Neural cell (in vitro differentiated cells): Measurements from ENCODE around the gene CARD16. TPM values are rescaled to one million over a fixed set of nuclear protein-coding genes. Genes with fewer than 3 reads are reported as not detected.

Source experiments
- H2AFZ ChIP-seq: fragments of 200-600, 300-800 bp; sonication (generic), shearing (Covaris generic); 2 replicates; pipeline ENCODE4 v1.6.0; 2014; ENCODE audit warnings: low read depth, mild to moderate bottlenecking, antibody characterized with exemption, low read length, moderate library complexity
- H3F3A ChIP-seq: fragments of 200-600 bp; shearing (Covaris generic); 2 replicates; pipeline ENCODE4 v1.6.1; 2016; ENCODE audit warnings: mild to moderate bottlenecking, moderate library complexity, mixed read lengths, antibody characterized with exemption, low read length; ENCODE audit not compliant: insufficient read depth, poor library complexity, severe bottlenecking
- H3K27ac ChIP-seq: fragments of 200-600, 300-800 bp; sonication (generic), shearing (Covaris generic); 2 replicates; pipeline ENCODE4 v1.5.1; 2014; ENCODE audit warnings: mild to moderate bottlenecking, low read length, moderate library complexity
- H3K27me3 ChIP-seq: fragments of 300-800, 200-600 bp; sonication (generic), shearing (Covaris generic); 2 replicates; pipeline ENCODE4 v1.6.0; 2014; ENCODE audit warnings: mild to moderate bottlenecking, low read depth, low read length, moderate library complexity; ENCODE audit not compliant: insufficient read depth
- H3K36me3 ChIP-seq: fragments of 300-800, 200-600 bp; sonication (generic), shearing (Covaris generic); 2 replicates; pipeline ENCODE4 v1.5.1; 2014; ENCODE audit warnings: mild to moderate bottlenecking, antibody characterized with exemption, low read length, moderate library complexity; ENCODE audit not compliant: insufficient read depth
- H3K4me2 ChIP-seq: fragments of 300-800, 200-600 bp; sonication (generic), shearing (Covaris generic); 2 replicates; pipeline ENCODE4 v1.6.0; 2014; ENCODE audit warnings: mild to moderate bottlenecking, low read length
- H3K4me3 ChIP-seq: fragments of 300-800, 200-600 bp; sonication (generic), shearing (Covaris generic); 2 replicates; pipeline ENCODE4 v1.5.1; 2014; ENCODE audit warnings: mild to moderate bottlenecking, low read length, moderate library complexity
- H3K79me2 ChIP-seq: fragments of 200-600 bp; shearing (Covaris generic); replicated peaks from 2 replicates; pipeline ENCODE4 v1.6.0; 2014; ENCODE audit warnings: mild to moderate bottlenecking, low read length, moderate library complexity; ENCODE audit not compliant: insufficient read depth
- H3K9ac ChIP-seq: fragments of 300-800, 200-600 bp; sonication (generic), shearing (Covaris generic); 2 replicates; pipeline ENCODE4 v1.6.1; 2016; ENCODE audit warnings: mild to moderate bottlenecking, low read length, mixed read lengths
- H3K9me2 ChIP-seq: fragments of 200-600 bp; shearing (Covaris generic); 2 replicates; pipeline ENCODE4 v1.6.1; 2016; ENCODE audit warnings: mild to moderate bottlenecking, low read length, mixed read lengths; ENCODE audit not compliant: insufficient read depth
- H3K9me3 ChIP-seq: fragments of 200-600, 300-800 bp; sonication (generic), shearing (Covaris generic); 2 replicates; pipeline ENCODE4 v1.6.1; 2016; ENCODE audit warnings: mild to moderate bottlenecking, mixed run types, low read length, moderate library complexity, mixed read lengths
- H4K20me1 ChIP-seq: fragments of 200-600 bp; shearing (Covaris generic); 2 replicates; pipeline ENCODE4 v1.6.1; 2016; ENCODE audit warnings: mild to moderate bottlenecking, mixed run types; ENCODE audit not compliant: insufficient read depth
- EP300 ChIP-seq: fragments of 450-650 bp; conservative IDR thresholded peaks from 2 replicates; pipeline ENCODE4 v1.6.1; 2014; ENCODE audit warnings: antibody characterized with exemption, mild to moderate bottlenecking, moderate library complexity; ENCODE audit not compliant: poor library complexity, severe bottlenecking
- EZH2 ChIP-seq: fragments of 200-600, 300-800 bp; shearing (Covaris generic), sonication (generic); IDR thresholded peaks from 2 replicates; pipeline ENCODE4 v1.6.1; 2014; ENCODE audit warnings: antibody characterized with exemption, low read length, borderline replicate concordance, mild to moderate bottlenecking; ENCODE audit not compliant: insufficient read depth, poor library complexity, severe bottlenecking
- MXI1 ChIP-seq: fragments of 450-650 bp; conservative IDR thresholded peaks from 2 replicates; pipeline ENCODE4 v1.6.1; 2014; ENCODE audit warnings: antibody characterized with exemption, mild to moderate bottlenecking; ENCODE audit not compliant: poor library complexity, severe bottlenecking
- POLR2AphosphoS5 ChIP-seq: IDR thresholded peaks from 2 replicates; pipeline ENCODE4 v1.6.1; 2012
- RAD21 ChIP-seq: fragments of 450-650 bp; conservative IDR thresholded peaks from 2 replicates; pipeline ENCODE4 v1.6.1; 2014; ENCODE audit warnings: antibody characterized with exemption, mild to moderate bottlenecking, moderate library complexity
- SMC3 ChIP-seq: fragments of 450-650 bp; conservative IDR thresholded peaks from 2 replicates; pipeline ENCODE4 v1.6.1; 2014; ENCODE audit warnings: antibody characterized with exemption, mild to moderate bottlenecking, moderate library complexity; ENCODE audit not compliant: poor library complexity
- TAF1 ChIP-seq: IDR thresholded peaks from 2 replicates; pipeline ENCODE4 v1.6.1; 2012; ENCODE audit warnings: low read depth
- polyA plus RNA-seq: library from polyadenylated mRNA; depleted of rRNA; stranded (reverse); fragments of >200 nt; gene quantifications from 2 replicates; pipeline ENCODE4 v1.2.3, GENCODE V29; 2014
- TF ChIP-seq, protein P1 (sequence below): fragments of 450-650 bp; IDR thresholded peaks from 2 replicates; pipeline ENCODE4 v1.5.1; 2014; ENCODE audit warnings: antibody characterized with exemption, mild to moderate bottlenecking, moderate library complexity; ENCODE audit not compliant: poor library complexity, severe bottlenecking
- TF ChIP-seq, protein P2 (sequence below): IDR thresholded peaks from 2 replicates; pipeline ENCODE4 v1.6.1; 2012; ENCODE audit warnings: borderline replicate concordance

The CARD16 gene
- polyA plus RNA-seq, 1 donor from 2014 or later = not detected

DNA sequence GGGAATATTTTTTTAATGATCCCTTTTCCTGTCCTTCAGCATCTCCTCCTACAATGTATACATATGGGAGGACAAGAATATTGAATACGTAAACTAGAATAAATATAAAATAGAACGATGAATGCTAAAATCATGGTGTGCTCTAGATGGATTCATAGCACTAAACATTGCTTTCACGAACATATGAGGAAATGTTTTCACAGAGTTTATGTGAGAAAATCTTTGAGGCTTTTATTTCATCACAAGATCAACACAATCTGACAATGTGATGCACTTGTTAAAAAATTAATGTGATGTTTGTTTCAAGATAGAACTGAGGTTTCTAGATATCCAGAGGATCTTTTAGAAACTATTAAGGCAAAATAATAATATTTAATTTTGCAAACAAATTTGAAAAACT, 3.0 kb downstream of the CARD16 start:
- Histone ChIP-seq H3K9ac (no peak overlapping the region), H3K4me3 (no peak overlapping the region), H3K79me2 (no peaks in the 10 kb centered on the region), H3K9me2 (no peaks in the 10 kb centered on the region), H3K27ac (no peak overlapping the region), H3K4me2 (no peak overlapping the region), H3K36me3 (no peaks in the 10 kb centered on the region), H3F3A (no peaks in the 10 kb centered on the region), H3K27me3 (no peaks in the 10 kb centered on the region), H3K9me3 (no peaks in the 10 kb centered on the region), H2AFZ (no peak overlapping the region), H4K20me1 (no peaks in the 10 kb centered on the region)
- no peak for TF ChIP-seq EZH2
- TF ChIP-seq TAF1 = no peak
- TF ChIP-seq POLR2AphosphoS5 = no peak
- no peak for TF ChIP-seq MXI1
- TF ChIP-seq, protein P1, sequence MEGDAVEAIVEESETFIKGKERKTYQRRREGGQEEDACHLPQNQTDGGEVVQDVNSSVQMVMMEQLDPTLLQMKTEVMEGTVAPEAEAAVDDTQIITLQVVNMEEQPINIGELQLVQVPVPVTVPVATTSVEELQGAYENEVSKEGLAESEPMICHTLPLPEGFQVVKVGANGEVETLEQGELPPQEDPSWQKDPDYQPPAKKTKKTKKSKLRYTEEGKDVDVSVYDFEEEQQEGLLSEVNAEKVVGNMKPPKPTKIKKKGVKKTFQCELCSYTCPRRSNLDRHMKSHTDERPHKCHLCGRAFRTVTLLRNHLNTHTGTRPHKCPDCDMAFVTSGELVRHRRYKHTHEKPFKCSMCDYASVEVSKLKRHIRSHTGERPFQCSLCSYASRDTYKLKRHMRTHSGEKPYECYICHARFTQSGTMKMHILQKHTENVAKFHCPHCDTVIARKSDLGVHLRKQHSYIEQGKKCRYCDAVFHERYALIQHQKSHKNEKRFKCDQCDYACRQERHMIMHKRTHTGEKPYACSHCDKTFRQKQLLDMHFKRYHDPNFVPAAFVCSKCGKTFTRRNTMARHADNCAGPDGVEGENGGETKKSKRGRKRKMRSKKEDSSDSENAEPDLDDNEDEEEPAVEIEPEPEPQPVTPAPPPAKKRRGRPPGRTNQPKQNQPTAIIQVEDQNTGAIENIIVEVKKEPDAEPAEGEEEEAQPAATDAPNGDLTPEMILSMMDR = no peak
- TF ChIP-seq SMC3 = no peak
- TF ChIP-seq RAD21 = no peak
- no peak for TF ChIP-seq EP300
- TF ChIP-seq, protein P2, sequence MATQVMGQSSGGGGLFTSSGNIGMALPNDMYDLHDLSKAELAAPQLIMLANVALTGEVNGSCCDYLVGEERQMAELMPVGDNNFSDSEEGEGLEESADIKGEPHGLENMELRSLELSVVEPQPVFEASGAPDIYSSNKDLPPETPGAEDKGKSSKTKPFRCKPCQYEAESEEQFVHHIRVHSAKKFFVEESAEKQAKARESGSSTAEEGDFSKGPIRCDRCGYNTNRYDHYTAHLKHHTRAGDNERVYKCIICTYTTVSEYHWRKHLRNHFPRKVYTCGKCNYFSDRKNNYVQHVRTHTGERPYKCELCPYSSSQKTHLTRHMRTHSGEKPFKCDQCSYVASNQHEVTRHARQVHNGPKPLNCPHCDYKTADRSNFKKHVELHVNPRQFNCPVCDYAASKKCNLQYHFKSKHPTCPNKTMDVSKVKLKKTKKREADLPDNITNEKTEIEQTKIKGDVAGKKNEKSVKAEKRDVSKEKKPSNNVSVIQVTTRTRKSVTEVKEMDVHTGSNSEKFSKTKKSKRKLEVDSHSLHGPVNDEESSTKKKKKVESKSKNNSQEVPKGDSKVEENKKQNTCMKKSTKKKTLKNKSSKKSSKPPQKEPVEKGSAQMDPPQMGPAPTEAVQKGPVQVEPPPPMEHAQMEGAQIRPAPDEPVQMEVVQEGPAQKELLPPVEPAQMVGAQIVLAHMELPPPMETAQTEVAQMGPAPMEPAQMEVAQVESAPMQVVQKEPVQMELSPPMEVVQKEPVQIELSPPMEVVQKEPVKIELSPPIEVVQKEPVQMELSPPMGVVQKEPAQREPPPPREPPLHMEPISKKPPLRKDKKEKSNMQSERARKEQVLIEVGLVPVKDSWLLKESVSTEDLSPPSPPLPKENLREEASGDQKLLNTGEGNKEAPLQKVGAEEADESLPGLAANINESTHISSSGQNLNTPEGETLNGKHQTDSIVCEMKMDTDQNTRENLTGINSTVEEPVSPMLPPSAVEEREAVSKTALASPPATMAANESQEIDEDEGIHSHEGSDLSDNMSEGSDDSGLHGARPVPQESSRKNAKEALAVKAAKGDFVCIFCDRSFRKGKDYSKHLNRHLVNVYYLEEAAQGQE = no peak

DNA sequence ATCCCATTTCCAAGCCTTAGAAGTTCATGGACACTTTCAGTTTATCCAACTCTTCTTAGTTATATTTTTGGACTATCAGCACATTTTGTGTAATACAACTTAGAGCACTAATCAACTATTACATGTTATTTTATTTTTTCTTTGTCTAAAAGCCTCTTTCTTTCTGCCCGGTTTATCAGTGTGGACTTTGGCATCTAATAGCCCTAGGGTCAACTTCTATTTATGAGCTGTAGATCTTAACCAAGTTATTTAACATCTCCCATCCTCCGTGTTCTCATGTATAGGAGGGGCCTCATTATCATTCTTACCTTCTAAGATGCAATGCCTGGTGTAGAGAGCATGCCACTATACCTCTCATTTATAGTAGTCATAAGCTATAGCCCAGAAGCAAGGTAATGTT, 4.4 kb downstream of the CARD16 start:
- TF ChIP-seq TAF1 = no peak
- no peak for TF ChIP-seq RAD21
- TF ChIP-seq, protein P1 = no peak
- no peak for TF ChIP-seq EZH2
- TF ChIP-seq, protein P2 = no peak
- no peak for TF ChIP-seq SMC3
- TF ChIP-seq EP300 = no peak
- Histone ChIP-seq H3F3A (no peaks in the 10 kb centered on the region), H4K20me1 (no peaks in the 10 kb centered on the region), H3K79me2 (no peaks in the 10 kb centered on the region), H2AFZ (no peak overlapping the region), H3K36me3 (no peaks in the 10 kb centered on the region), H3K9me3 (no peaks in the 10 kb centered on the region), H3K27ac (no peak overlapping the region), H3K27me3 (no peaks in the 10 kb centered on the region), H3K9me2 (no peaks in the 10 kb centered on the region), H3K9ac (no peak overlapping the region), H3K4me2 (no peak overlapping the region), H3K4me3 (no peak overlapping the region)
